GM21723 (cell line): ENCODE measurements around the gene WDR89.
"Not testable (repeated sequence)": the region's sequence is repeated elsewhere in the genome, so short reads cannot be mapped to it uniquely, and the experiment has no call there.

Experiments
- ATAC-seq: cut with Tn5 transposase; IDR thresholded peaks from one replicate; pipeline ENCODE4 v1.9.1; 2021; ENCODE audit warnings: mild to moderate bottlenecking, moderate library complexity; ENCODE audit not compliant: unreplicated experiment

WDR89 gene

GRCh38 chr14:63598807-63599206 is 42.9 kb downstream of the WDR89 start:
- ATAC-seq: no peak

- ATAC-seq: no peak
These were observed 44.5 kb downstream of the WDR89 start for GRCh38 chr14:63596998-63597658.

- no peak for ATAC-seq
These were observed 47.0 kb downstream of the WDR89 start for GRCh38 chr14:63594455-63595372.

GRCh38 chr14:63583046-63583445 is 58.6 kb downstream of the WDR89 start:
- ATAC-seq: not testable (repeated sequence)

- no peak for ATAC-seq
These were observed 60.2 kb downstream of the WDR89 start for GRCh38 chr14:63581491-63581890.

- no peak for ATAC-seq
These were observed 63.4 kb downstream of the WDR89 start for GRCh38 chr14:63578300-63578699.

GRCh38 chr14:63573581-63573980 is 68.1 kb downstream of the WDR89 start:
- ATAC-seq: no peak

DNA sequence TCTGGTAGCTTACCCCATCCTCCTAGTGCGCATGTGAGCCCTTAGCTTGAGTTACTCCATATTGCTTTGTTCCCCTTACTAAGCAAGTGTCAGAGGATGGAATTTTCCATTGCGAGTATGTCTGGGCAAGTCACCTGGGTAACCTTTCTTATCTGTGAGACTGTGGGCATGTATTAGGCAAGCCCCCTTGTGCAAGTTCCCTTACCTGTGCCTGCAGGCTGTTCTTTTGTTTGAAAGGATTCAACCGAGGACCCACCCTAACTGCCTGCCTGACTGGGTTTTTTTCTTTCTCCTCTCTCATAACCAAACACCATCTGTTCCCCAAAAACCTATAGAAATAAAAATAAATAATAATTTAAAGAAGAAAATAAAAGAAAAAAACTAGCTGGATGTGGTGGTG is 76.2 kb downstream of the WDR89 start:
- no peak for ATAC-seq

GRCh38 chr14:63564318-63564717 is 77.4 kb downstream of the WDR89 start:
- ATAC-seq: no peak

- no peak for ATAC-seq
These were observed 78.2 kb downstream of the WDR89 start for GRCh38 chr14:63563370-63564026.

GRCh38 chr14:63562405-63562804 is 79.3 kb downstream of the WDR89 start:
- no peak for ATAC-seq

GRCh38 chr14:63555572-63555971 is 86.1 kb downstream of the WDR89 start:
- no peak for ATAC-seq

DNA sequence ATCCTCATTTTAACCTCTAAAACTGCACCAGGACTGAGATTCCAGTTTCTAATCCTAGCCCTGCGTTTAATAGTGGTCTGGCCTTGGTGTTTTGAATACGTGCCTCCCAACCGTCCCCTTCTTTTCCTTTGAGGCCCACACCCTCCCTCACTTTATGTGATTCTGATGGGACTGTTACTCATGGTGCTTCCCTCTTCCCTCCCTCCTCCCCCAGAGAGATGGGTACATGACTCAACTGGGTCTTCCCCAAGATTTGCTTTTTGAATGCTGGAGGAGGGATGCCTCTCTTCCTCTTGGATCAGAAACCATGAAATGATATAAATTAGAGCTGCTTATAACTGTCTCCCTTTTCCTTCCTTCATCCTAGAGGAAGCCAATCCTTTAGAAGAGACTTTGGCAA is 90.3 kb downstream of the WDR89 start:
- no peak for ATAC-seq

DNA sequence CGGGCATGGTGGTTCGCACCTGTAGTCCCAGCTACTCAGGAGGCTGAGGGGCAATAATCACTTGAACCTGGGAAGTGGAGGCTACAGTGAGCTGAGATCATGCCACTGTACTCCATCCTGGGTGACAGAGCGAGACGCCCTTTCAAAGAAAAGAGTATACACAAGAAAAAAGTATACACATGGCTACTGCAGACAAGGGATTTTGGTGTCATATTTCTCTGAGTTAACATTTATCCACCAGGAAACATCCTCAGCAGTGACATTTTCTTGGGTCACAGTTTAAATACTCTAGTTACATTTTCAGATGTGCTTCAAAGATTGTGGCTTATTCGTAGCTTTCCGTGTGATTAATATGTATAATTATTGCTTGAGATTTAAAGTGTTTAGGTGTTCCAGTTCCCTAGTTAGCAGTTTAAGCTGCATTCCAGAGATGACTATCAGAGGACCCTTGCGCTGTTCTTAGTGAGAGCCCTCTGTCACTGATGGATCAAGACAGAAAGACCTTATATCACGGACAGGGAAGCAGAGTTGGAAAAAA is 93.8 kb downstream of the WDR89 start:
- no peak for ATAC-seq
